Psoas muscle (tissue), 8 donors: ENCODE data around the gene SYT12. TPM values are rescaled to one million over a fixed set of nuclear protein-coding genes. Genes with fewer than 3 reads are reported as not detected.

Experiments used
- ATAC-seq, 4 donors: fragments of 200-7000 bp; cut with Tn5 transposase; one replicate each; pipeline ENCODE4 v1.9.1; 2020; ENCODE audit warnings: moderate library complexity in 3 of 4, mild to moderate bottlenecking in 2 of 4
- DNase-seq, 2 donors: peaks; one replicate each; pipeline ENCODE4 v3.0.0-alpha.2; 2020
- H3K27ac ChIP-seq: fragments of 200-600 bp; one replicate; pipeline ENCODE4 v1.8.0; 2022
- H3K27me3 ChIP-seq, 3 donors: fragments of 200-600 bp in 1 of 3; one replicate each; pipeline versions ENCODE4 v1.6.1 to v1.8.0; 2013 to 2022; ENCODE audit warnings: low read length in 2 of 3, mild to moderate bottlenecking in 2 of 3, moderate library complexity in 1 of 3; ENCODE audit not compliant: insufficient read depth in 3 of 3
- H3K36me3 ChIP-seq, 2 donors: fragments of 200-600 bp in 1 of 2; one replicate each; pipeline versions ENCODE4 v1.6.1 to v1.8.0; 2013 to 2022; ENCODE audit warnings: low read depth in 1 of 2, mild to moderate bottlenecking in 1 of 2, moderate library complexity in 1 of 2; ENCODE audit not compliant: insufficient read depth in 1 of 2
- H3K4me1 ChIP-seq: fragments of 200-600 bp; one replicate; pipeline ENCODE4 v1.8.0; 2022
- H3K4me3 ChIP-seq: fragments of 200-600 bp; one replicate; pipeline ENCODE4 v1.8.0; 2022; ENCODE audit warnings: mild to moderate bottlenecking
- H3K9me3 ChIP-seq: fragments of 200-600 bp; one replicate; pipeline ENCODE4 v1.8.0; 2022
- WGBS, 3 donors: extraction: QIAGEN DNeasy Blood & Tissue Kit; methylation state at CpG; one replicate each; pipeline versions ENCODE4 v1.1.6 to v1.1.7; 2013; 5-methylcytosine and 5-hydroxymethylcytosine counted together
- intact Hi-C, 2 donors: fragments of 100-400 bp; cut with DNase I; formaldehyde crosslinking; loops; one replicate each; pipeline versions ENCODE4 v1.11.0 to v1.14.2; 2022
- long read RNA-seq, 2 donors: library from polyadenylated mRNA; unstranded; transcript quantifications; one replicate each; pipeline ENCODE4 v2.0.0, GENCODE V29; 2021
- polyA plus RNA-seq, 3 donors: library from polyadenylated mRNA; stranded (reverse); fragments of 200-250 nt; gene quantifications; one replicate each; pipeline ENCODE4 v1.2.3, GENCODE V29; 2013
- total RNA-seq, 4 donors: library from RNA; stranded (reverse); fragmentation: NEBNext Ultra II Directional in 2 of 4; extraction: Animal tissue kit (Norgen Biotek cat#: 25700) in 2 of 4; gene quantifications; one replicate each; pipeline versions ENCODE4 v1.2.1 to v1.2.4, GENCODE V29; 2021 to 2023
- TF ChIP-seq, protein P1 (sequence below): fragments of 200-600 bp; IDR thresholded peaks from one replicate; pipeline ENCODE4 v1.8.0; 2022; ENCODE audit warnings: antibody characterized with exemption
- donor health status: healthy with polysubstance abuse.
- donor health status: DM: no; HTN: no; CAD: no; lungs with moderate emphysema.
- donor health status: Bipolar disorder and iron deficiency.
- donor health status: healthy.
- donor health status: DM: yes; HTN: yes; CAD: no.
- donor health status: DM: no; HTN: no; CAD: no.
- donor health status: DM: no; HTN: no; CAD: no.
- donor health status: DM: yes; HTN: yes; CAD: no.

The SYT12 gene, protein sequence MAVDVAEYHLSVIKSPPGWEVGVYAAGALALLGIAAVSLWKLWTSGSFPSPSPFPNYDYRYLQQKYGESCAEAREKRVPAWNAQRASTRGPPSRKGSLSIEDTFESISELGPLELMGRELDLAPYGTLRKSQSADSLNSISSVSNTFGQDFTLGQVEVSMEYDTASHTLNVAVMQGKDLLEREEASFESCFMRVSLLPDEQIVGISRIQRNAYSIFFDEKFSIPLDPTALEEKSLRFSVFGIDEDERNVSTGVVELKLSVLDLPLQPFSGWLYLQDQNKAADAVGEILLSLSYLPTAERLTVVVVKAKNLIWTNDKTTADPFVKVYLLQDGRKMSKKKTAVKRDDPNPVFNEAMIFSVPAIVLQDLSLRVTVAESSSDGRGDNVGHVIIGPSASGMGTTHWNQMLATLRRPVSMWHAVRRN
- total RNA-seq (under 1 TPM in 3 of 4 donors, not detected in 1; 0.20 to 0.61 (median 0.48) TPM), polyA plus RNA-seq (under 1 TPM; 0.17 to 0.38 (median 0.18) TPM)
- long read RNA-seq, donor 1 = 0 reads
- long read RNA-seq, donor 2 = 0 reads

DNA sequence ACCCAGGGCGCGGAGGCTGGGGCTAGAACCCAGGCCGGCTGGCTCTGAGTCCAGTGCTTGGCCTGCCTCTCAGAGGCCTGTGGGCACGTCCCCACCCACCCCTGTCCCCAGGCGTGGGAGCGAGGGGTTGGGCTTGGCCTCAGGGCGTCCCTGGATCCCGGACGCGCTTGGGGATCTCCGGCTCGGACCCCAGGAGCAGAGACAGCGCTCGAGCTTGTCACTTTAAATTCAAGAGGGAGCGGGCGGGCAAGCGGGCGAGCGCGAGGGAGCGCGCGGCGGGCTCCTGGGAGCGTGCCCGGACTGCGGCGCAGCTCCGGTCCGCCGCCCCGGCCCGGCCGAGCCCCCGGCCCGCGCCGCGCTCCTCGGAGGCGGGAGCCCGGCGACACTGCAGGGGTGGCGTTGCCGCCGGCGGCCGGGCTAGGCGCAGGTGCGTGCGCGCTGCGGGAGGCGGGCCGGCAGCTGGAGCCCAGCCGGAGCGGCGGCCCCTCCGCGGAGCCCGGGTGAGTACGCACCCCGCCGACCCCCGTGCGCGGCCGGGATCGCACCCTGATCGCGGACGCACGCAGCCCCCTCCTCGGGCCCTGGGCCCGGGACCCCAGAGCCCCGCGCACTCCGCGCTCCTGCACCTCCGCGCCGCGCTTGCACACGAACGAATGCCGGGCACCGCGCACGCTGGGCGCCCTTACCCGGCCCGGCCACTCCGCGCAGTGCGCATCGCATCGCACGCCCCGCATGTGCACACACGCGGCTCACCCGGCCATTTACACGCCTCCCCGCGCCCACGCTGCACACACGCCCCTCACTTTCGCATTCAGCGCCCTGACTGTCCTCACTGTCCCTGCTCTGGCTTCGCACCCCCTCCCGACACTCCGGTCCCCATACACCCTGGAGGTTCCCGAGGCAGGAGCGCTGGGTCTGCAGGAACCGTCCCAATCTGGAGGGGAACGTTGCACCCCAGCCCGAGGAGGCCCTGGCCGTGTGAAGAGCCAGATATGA, at the start of gene SYT12:
Gene SYT12, plus strand, starts transcription at position 174 of the 996 bp plus-strand sequence. CDS start 7,011 bp downstream, outside the sequence.
- H3K4me3 ChIP-seq = peak within 1 kb of the TSS; percentile 65
- WGBS, 3 donors = 2 to 3% (median 3%) methylated on average over 82 to 118 of the region's 118 CpGs
- no peaks in the 10 kb centered on the region for H3K9me3 ChIP-seq
- H3K27ac ChIP-seq = no peak within 1 kb of the TSS
- H3K4me1 ChIP-seq = peaks cover 7% of the 10 kb centered on the region
- H3K36me3 ChIP-seq = no peaks in the 10 kb centered on the region
- H3K27me3 ChIP-seq = peaks cover 0 to 11% (median 0%) of the 10 kb centered on the region in 3 donors
- intact Hi-C loops = no loop called here
- no peak for DNase-seq
- peak; percentile 41 to 63 (median 54) for ATAC-seq
- TF ChIP-seq, protein P1, sequence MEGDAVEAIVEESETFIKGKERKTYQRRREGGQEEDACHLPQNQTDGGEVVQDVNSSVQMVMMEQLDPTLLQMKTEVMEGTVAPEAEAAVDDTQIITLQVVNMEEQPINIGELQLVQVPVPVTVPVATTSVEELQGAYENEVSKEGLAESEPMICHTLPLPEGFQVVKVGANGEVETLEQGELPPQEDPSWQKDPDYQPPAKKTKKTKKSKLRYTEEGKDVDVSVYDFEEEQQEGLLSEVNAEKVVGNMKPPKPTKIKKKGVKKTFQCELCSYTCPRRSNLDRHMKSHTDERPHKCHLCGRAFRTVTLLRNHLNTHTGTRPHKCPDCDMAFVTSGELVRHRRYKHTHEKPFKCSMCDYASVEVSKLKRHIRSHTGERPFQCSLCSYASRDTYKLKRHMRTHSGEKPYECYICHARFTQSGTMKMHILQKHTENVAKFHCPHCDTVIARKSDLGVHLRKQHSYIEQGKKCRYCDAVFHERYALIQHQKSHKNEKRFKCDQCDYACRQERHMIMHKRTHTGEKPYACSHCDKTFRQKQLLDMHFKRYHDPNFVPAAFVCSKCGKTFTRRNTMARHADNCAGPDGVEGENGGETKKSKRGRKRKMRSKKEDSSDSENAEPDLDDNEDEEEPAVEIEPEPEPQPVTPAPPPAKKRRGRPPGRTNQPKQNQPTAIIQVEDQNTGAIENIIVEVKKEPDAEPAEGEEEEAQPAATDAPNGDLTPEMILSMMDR = no peak

DNA sequence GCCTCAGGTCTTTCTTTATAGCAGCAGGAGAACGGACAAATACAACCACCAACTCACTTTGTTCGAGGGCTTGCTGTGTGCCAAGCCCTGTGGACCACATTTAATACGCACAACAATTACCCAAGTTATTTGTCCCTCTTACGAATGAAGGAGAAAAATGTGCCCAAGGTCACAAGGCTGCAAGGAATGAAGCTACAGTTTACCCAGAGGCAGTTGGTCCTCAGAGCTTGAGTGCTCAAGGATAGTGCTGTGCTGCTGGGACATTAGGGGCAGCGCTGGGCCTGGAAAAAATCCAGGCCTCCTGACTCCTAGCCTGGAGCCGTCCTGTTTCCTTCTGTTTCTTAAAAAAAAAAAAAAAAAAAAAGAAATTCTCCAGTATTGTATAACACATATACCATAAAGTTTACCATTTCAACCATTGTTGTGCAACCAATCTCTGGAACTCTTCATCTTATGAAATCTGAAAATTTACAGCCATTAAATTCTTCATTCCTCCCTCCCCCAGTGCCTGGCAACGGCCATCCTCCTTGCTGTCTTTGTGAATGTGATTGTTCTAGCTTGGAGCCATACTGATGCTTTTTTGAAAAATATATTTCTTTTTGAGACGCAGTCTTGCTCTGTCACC, 48.9 kb upstream of the SYT12 start:
- DNase-seq (no peak), ATAC-seq (no peak)
- WGBS, 3 donors = 75 to 83% (median 76%) methylated on average over 8 of the region's 8 CpGs
- intact Hi-C loops = no loop called here
- TF ChIP-seq, protein P1 = no peak
- no peak overlapping the region for H3K27ac ChIP-seq
- H3K27me3 ChIP-seq = no peaks in the 10 kb centered on the region
- H3K4me3 ChIP-seq = no peak overlapping the region
- H3K36me3 ChIP-seq = no peaks in the 10 kb centered on the region
- H3K4me1 ChIP-seq = no peaks in the 10 kb centered on the region
- no peaks in the 10 kb centered on the region for H3K9me3 ChIP-seq

DNA sequence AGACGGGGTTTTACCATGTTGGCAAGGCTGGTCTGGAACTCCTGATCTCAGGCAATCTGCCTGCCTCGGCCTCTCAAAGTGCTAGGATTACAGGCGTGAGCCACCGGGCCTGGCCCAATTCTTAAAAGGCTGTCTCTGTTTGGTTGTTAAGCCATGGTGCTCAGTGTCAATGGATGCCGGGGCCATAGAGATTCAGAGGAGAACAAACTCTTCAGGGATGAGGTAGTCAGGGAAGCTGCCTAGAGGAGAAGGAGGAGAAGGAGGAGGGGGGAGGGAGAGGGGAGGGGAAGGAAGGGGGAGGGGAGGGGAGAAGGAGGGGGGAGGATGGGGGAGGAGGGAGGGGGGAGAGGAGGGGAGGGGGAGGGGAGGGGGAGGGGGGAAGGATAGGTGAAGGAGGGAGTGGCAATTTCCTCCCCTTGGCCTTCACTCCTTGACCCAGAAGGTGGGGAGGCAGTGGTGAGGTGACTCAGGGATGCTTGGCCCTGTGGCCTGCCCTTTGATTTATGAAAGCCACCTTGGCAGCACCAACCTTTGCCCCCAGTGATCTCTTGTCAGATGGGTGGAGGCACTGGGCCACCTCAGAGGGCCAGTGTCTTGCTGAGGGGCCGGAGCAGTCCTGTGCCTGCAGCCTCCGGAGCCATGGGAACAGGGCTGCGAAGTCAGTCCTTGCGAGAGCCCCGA, 48.1 kb upstream of the SYT12 start, which contains the start of gene C11orf86:
Gene C11orf86, plus strand, starts transcription at position 581 of the 681 bp plus-strand sequence. Its CDS starts 59 bp downstream, at position 640.
- H3K27ac ChIP-seq = no peak within 1 kb of the TSS
- intact Hi-C loops = no loop called here
- TF ChIP-seq, protein P1 = no peak
- ATAC-seq (no peak), DNase-seq (no peak)
- H3K4me1 ChIP-seq = no peaks in the 10 kb centered on the region
- peaks cover 6% of the 10 kb centered on the region for H3K9me3 ChIP-seq
- no peak within 1 kb of the TSS for H3K4me3 ChIP-seq
- WGBS, 3 donors = 73 to 87% (median 80%) methylated on average over 9 to 10 of the region's 10 CpGs
- H3K36me3 ChIP-seq = no peaks in the 10 kb centered on the region
- H3K27me3 ChIP-seq = no peaks in the 10 kb centered on the region

DNA sequence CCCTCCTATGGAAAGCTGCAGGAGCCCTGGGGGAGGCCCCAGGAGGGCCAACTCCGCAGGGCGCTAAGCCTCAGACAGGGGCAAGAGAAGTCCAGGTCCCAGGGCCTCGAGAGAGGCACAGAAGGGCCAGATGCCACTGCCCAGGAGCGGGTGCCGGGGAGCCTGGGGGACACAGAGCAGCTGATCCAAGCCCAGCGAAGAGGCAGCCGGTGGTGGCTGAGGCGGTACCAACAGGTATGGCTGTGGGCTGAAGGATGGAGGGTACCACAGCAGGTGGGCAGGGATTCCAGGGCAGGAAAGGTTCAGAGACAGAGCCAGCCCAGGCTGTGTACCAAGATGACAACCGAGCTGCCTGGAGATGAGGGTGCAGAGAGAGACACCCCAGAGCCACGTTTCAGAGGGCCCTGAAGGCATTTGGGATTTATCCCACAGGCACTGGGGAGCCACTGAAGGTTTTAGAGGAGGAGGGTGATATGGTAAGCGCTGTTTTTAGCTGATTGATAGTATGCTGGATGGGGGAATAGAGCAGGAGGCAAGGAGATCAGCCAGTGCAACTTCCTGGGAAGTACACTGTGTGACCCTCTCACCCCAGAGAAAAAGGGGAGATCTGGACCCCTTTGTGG, 47.4 kb upstream of the SYT12 start:
- Histone ChIP-seq H3K27ac (no peak overlapping the region), H3K36me3 (no peaks in the 10 kb centered on the region), H3K4me1 (no peaks in the 10 kb centered on the region), H3K27me3 (no peaks in the 10 kb centered on the region), H3K9me3 (peaks cover 6% of the 10 kb centered on the region), H3K4me3 (no peak overlapping the region)
- intact Hi-C loops = no loop called here
- DNase-seq (no peak), ATAC-seq (no peak)
- WGBS, 3 donors = 72 to 76% (median 75%) methylated on average over 11 of the region's 11 CpGs
- TF ChIP-seq, protein P1 = no peak
